Activated CD8-positive, alpha-beta memory T cell treated with anti-CD3 and anti-CD28 coated beads, Interleukin-2, amount 10 ng/mL, durations not matched to agents 7 days and 5 days (primary cell): ENCODE data around the gene CORO2B. TPM values are rescaled to one million over a fixed set of nuclear protein-coding genes. Genes with fewer than 3 reads are reported as not detected.

Experiments used
- ATAC-seq: fragments of 150-1000 bp; cut with Tn5 transposase; one replicate; pipeline ENCODE4 v1.10.0; 2021; ENCODE audit warnings: moderate library complexity
- CTCF ChIA-PET: fragments of 350-600 bp; sonication (Branson Sonifier 250); formaldehyde crosslinking; loops from one replicate; lab custom pipeline; 2021; ENCODE audit warnings: antibody characterized with exemption; lab: Charles Lee
- DNase-seq: peaks from one replicate; pipeline ENCODE4 v3.0.0-alpha.2; 2020
- H3K27ac Mint-ChIP-seq: one replicate; pipeline ENCODE4 v1.8.0; 2021; ENCODE audit warnings: mild to moderate bottlenecking, mixed read lengths
- H3K27me3 Mint-ChIP-seq: one replicate; pipeline ENCODE4 v1.8.0; 2021; ENCODE audit warnings: mixed read lengths
- H3K36me3 Mint-ChIP-seq: one replicate; pipeline ENCODE4 v1.8.0; 2021; ENCODE audit warnings: mild to moderate bottlenecking, mixed read lengths
- H3K4me1 Mint-ChIP-seq: one replicate; pipeline ENCODE4 v1.8.0; 2021; ENCODE audit warnings: mixed read lengths
- H3K4me3 Mint-ChIP-seq: one replicate; pipeline ENCODE4 v1.8.0; 2021; ENCODE audit warnings: mild to moderate bottlenecking, moderate library complexity, mixed read lengths
- H3K9me3 Mint-ChIP-seq: one replicate; pipeline ENCODE4 v1.8.0; 2022; ENCODE audit warnings: low read depth, mixed read lengths
- total RNA-seq, 2 experiments: library from RNA; stranded (reverse); gene quantifications; one replicate each; pipeline ENCODE4 v1.2.3, GENCODE V29; 2021

Gene CORO2B
- total RNA-seq, 2 experiments from 2014 or later = not detected

GRCh38 chr15:68570974-68571373 is 7.8 kb upstream of the CORO2B start:
- H3K4me3 Mint-ChIP-seq = no peak overlapping the region
- no peaks in the 10 kb centered on the region for H3K4me1 Mint-ChIP-seq
- no peak overlapping the region for H3K27ac Mint-ChIP-seq
- H3K36me3 Mint-ChIP-seq = no peaks in the 10 kb centered on the region
- ATAC-seq = no peak
- DNase-seq = no peak
- no peaks in the 10 kb centered on the region for H3K9me3 Mint-ChIP-seq
- peaks cover 55% of the 10 kb centered on the region for H3K27me3 Mint-ChIP-seq
- CTCF ChIA-PET = interaction anchor here (1.1 to 1.8 kb wide), 2 partner anchors 21 to 103 kb away, joined by 3 to 6 read pairs; no protein-coding TSS in a partner anchor

DNA sequence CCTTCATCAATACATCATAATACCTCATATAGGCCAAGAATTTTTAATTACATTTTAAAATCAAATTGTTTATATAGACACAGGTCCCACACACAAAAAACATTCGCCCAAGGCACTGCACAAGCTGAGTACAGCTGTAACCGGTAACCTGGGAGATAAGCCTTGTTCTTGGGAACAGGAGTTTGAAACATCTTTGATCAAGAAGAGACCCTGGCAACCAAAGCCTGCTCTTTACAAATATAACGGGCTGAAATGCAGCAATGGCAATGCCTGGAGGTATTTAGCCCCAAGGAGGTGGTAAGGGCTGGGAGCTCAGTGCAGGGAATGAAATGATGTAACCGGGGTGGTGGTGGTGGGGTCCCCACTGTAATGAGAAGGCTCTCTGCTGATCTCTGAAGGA is 7.2 kb upstream of the CORO2B start:
- no peaks in the 10 kb centered on the region for H3K4me1 Mint-ChIP-seq
- no peak overlapping the region for H3K4me3 Mint-ChIP-seq
- H3K36me3 Mint-ChIP-seq = no peaks in the 10 kb centered on the region
- CTCF ChIA-PET = no interaction called here
- H3K9me3 Mint-ChIP-seq = no peaks in the 10 kb centered on the region
- no peak overlapping the region for H3K27ac Mint-ChIP-seq
- ATAC-seq (no peak), DNase-seq (no peak)
- H3K27me3 Mint-ChIP-seq = peaks cover 55% of the 10 kb centered on the region

DNA sequence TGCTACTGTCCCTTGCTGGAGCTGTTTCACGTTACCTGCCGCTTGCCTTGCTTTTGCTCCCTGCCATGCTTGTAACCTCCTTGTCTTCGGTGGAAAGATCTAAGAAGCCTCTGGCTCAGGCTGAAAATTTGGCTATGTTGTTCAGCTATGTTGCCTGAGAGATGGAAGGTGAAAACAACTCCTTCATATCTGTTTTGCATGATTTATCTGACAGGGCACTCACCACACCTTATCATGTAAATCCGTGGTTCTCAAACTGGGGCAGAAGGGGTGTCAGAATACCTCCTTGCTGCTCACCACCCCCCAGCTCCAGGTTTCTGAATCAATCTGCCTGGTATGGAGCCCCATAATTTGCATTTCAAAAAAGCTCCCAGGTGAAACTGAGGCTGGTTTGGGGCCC is 6.5 kb upstream of the CORO2B start:
- Mint-ChIP-seq H3K36me3 (no peaks in the 10 kb centered on the region), H3K27me3 (peaks cover 56% of the 10 kb centered on the region), H3K27ac (no peak overlapping the region), H3K4me3 (no peak overlapping the region), H3K9me3 (no peaks in the 10 kb centered on the region), H3K4me1 (no peaks in the 10 kb centered on the region)
- CTCF ChIA-PET = no interaction called here
- ATAC-seq (no peak), DNase-seq (no peak)

DNA sequence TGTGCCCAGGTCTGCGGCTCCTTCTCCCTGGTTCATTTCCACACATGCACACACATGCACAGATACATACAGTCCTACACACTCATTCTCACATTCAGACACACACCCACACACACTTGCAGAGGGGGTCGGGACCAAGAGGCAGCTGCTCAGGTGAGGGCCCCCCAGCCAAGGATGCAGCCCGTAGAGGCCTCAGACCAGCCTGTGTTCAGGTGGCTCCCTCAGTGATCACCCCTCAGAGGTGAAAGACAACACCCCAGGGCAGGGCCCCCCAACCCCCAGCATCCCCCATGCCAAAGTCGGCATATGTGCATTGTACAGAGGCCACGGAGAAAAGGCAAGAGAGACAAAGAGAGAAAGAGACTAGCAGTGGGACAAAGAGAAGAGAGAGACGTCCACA is 5.9 kb upstream of the CORO2B start:
- Mint-ChIP-seq H3K4me1 (peaks cover 3% of the 10 kb centered on the region), H3K27ac (no peak overlapping the region), H3K27me3 (peaks cover 62% of the 10 kb centered on the region), H3K4me3 (no peak overlapping the region), H3K36me3 (no peaks in the 10 kb centered on the region), H3K9me3 (no peaks in the 10 kb centered on the region)
- ATAC-seq = no peak
- DNase-seq = no peak
- CTCF ChIA-PET = interaction anchor here (2.2 kb wide), 1 partner anchor 23 kb away, joined by 7 read pairs; no protein-coding TSS in a partner anchor

DNA sequence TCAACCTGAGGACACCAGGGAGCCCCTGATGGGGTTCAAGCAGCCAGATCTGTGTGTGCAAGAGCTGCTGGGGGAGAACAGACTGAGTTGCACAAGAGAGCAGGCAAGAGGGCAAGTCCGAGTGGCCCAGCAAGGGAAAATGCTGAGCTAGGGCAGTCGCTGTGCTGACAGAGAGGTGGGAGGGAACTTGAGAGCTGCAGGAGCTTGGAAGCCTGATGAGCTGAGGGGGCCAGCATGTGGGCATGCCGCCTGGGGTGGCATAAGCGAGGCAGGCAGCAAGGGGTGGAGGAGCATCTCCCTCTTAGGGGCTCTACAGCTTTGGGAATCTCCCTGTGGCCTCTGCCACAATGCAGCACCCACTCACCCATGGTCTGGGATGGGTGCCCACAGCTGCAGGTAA is 4.7 kb upstream of the CORO2B start:
- Mint-ChIP-seq H3K4me3 (no peak overlapping the region), H3K36me3 (no peaks in the 10 kb centered on the region), H3K9me3 (no peaks in the 10 kb centered on the region), H3K4me1 (peaks cover 7% of the 10 kb centered on the region), H3K27ac (no peak overlapping the region), H3K27me3 (peaks cover 58% of the 10 kb centered on the region)
- ATAC-seq (no peak), DNase-seq (no peak)
- CTCF ChIA-PET = interaction anchor here (0.8 to 2.2 kb wide), 3 partner anchors 19 to 302 kb away, joined by 3 to 7 read pairs (median 4); no protein-coding TSS in a partner anchor

- ATAC-seq (no peak), DNase-seq (no peak)
- Mint-ChIP-seq H3K36me3 (no peaks in the 10 kb centered on the region), H3K4me1 (peaks cover 7% of the 10 kb centered on the region), H3K27ac (no peak overlapping the region), H3K27me3 (peaks cover 56% of the 10 kb centered on the region), H3K4me3 (no peak overlapping the region), H3K9me3 (no peaks in the 10 kb centered on the region)
- CTCF ChIA-PET = interaction anchor here (0.8 to 2.2 kb wide), 3 partner anchors 19 to 302 kb away, joined by 3 to 7 read pairs (median 4); no protein-coding TSS in a partner anchor
Measured at GRCh38 chr15:68574629-68575028, 4.2 kb upstream of the CORO2B start.

GRCh38 chr15:68576235-68576892 is 2.4 kb upstream of the CORO2B start:
- H3K27me3 Mint-ChIP-seq = peaks cover 58% of the 10 kb centered on the region
- no peak overlapping the region for H3K4me3 Mint-ChIP-seq
- CTCF ChIA-PET = interaction anchor here (1.0 to 1.2 kb wide), 2 partner anchors 16 to 24 kb away, joined by 3 read pairs; no protein-coding TSS in a partner anchor
- no peak overlapping the region for H3K27ac Mint-ChIP-seq
- DNase-seq (no peak), ATAC-seq (no peak)
- H3K36me3 Mint-ChIP-seq = no peaks in the 10 kb centered on the region
- H3K9me3 Mint-ChIP-seq = no peaks in the 10 kb centered on the region
- peaks cover 7% of the 10 kb centered on the region for H3K4me1 Mint-ChIP-seq

DNA sequence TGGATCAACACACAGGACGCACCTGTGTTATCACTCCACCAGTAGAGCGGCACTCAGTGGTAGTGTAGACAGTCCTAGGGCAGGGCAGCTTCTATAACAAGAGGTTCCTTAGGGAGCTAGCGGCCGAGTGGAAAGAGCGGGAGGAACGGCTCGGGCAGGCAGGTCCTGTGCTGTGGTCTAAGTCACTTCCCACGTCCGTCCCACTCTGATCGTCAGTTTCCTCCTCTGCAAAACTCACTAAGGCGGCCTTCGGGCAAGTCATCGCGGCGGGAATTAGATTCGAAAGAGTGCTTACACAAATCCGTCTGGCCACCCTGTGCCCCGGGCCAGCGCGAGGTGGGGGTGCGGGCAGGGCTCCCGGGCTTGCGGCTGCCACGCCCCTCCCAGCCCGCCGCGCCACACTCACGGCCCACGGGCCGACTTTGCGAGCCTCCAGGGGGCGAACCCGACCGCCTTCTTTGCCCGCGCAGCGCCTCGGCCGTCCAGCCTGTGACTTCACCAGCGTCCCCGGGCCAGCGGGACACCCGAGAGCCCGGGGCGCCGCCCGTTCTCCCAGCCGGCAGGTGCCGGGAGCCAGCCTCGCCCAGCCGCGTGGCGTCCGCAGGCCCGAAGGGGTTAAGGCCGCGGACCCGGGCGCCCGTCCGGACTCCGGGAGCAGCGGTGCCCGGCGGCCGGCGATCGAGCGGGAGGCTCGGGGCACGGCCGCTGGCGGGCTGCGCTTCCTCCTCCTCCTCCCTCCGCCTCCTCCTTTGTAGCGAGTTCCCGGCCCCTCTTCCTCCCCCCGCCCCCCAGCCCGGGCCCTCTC is 416 bp upstream of the CORO2B start:
- peaks cover 7% of the 10 kb centered on the region for H3K4me1 Mint-ChIP-seq
- H3K36me3 Mint-ChIP-seq = no peaks in the 10 kb centered on the region
- ATAC-seq (peak; percentile 59), DNase-seq (no peak)
- H3K27me3 Mint-ChIP-seq = peaks cover 54% of the 10 kb centered on the region
- peak overlapping the region; percentile 50 for H3K4me3 Mint-ChIP-seq
- CTCF ChIA-PET = interaction anchor here (1.0 kb wide), 2 partner anchors 29 to 96 kb away, joined by 3 read pairs; no protein-coding TSS in a partner anchor
- H3K27ac Mint-ChIP-seq = no peak overlapping the region
- no peaks in the 10 kb centered on the region for H3K9me3 Mint-ChIP-seq

DNA sequence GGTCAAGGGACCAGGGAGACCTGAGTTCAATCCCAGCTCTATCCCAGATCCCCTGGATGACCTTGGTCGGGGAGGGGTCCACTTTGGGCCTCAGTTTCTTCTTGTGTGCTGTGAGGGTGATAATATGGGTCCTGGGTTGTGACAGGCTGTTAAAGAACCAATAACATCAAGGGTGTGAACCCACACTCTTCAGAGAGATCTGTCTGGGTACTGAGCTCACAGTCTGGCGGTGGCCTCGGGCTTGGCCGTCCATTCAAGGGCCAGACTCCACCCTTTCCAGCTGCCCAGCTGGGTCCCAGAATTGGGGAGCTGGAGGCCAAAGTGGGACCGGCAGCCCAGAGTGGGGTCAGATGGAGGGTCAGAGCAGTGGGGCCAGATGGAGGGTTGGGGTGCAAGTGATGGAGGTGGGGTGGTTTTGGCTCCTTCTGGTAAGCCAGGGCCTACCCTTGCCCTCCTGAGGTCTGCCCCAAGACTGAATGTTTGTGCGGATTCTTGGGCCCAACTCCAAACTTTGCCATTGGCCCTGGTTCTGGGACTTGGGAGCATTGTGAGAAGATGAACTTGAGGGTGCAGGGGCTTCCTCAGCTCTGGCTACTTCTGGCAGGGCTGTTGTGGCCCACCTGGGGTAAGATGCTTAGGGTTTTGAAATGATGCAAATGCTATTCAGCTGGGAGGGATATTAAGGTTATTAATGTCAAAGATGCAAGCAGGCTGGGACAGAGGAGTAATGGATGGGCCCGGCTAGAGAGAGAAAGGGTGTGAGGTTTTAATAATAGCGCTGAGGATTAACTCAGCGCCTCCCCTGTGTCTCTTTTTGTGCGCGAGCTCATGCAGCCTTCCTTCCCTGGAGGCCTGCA is 1.5 kb downstream of the CORO2B start:
- Mint-ChIP-seq H3K4me3 (no peak overlapping the region), H3K36me3 (no peaks in the 10 kb centered on the region), H3K27me3 (peaks cover 50% of the 10 kb centered on the region), H3K9me3 (no peaks in the 10 kb centered on the region), H3K4me1 (peaks cover 7% of the 10 kb centered on the region), H3K27ac (no peak overlapping the region)
- CTCF ChIA-PET = interaction anchor here (0.7 to 1.4 kb wide), 4 partner anchors 21 to 93 kb away, joined by 3 to 5 read pairs (median 3); no protein-coding TSS in a partner anchor
- no peak for ATAC-seq
- DNase-seq = no peak

DNA sequence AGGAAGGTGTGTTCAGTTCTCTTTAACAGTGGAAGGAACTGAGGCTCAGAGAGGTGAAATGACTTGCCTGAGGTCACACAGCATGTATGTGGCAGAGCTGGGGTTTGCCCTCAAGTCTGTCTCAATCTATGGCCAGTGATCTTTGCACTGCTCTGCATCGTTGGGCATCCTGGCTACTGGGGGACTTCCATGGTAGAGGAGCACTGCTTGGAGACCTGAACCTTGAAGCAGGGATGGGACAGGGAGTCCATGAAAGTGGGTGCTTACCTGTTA is 2.0 kb downstream of the CORO2B start:
- H3K36me3 Mint-ChIP-seq = no peaks in the 10 kb centered on the region
- no peaks in the 10 kb centered on the region for H3K9me3 Mint-ChIP-seq
- no peak overlapping the region for H3K27ac Mint-ChIP-seq
- CTCF ChIA-PET = interaction anchor here (0.7 to 1.4 kb wide), 2 partner anchors 21 to 93 kb away, joined by 3 to 5 read pairs; no protein-coding TSS in a partner anchor
- DNase-seq (no peak), ATAC-seq (no peak)
- peaks cover 50% of the 10 kb centered on the region for H3K27me3 Mint-ChIP-seq
- H3K4me1 Mint-ChIP-seq = peaks cover 7% of the 10 kb centered on the region
- H3K4me3 Mint-ChIP-seq = no peak overlapping the region

- ATAC-seq (no peak), DNase-seq (no peak)
- H3K27me3 Mint-ChIP-seq = peaks cover 42% of the 10 kb centered on the region
- H3K27ac Mint-ChIP-seq = no peak overlapping the region
- peaks cover 7% of the 10 kb centered on the region for H3K4me1 Mint-ChIP-seq
- no peaks in the 10 kb centered on the region for H3K9me3 Mint-ChIP-seq
- H3K36me3 Mint-ChIP-seq = no peaks in the 10 kb centered on the region
- no peak overlapping the region for H3K4me3 Mint-ChIP-seq
- CTCF ChIA-PET = interaction anchor here (1.4 kb wide), 2 partner anchors 22 to 92 kb away, joined by 4 to 5 read pairs; no protein-coding TSS in a partner anchor
Measured at GRCh38 chr15:68581725-68582124, 2.9 kb downstream of the CORO2B start.

DNA sequence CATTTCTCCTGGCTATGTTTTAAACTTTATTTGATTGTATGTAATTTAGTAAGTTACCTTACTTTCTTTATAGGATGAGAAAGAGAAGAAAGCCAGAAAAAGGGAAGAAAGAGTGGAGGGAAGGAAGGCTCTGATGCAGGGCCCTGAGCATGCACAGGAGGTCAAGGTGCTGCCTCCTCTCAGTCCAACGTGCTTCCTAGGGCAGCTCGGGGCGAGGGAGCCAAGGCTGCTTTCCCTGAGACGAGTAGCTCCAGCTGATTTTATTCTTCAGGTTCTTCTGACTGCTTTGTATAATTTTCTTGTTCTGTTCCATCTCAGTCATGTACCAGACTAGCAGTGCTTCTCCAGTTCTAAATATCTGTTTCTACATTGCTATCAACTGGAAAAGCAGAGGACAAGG is 3.4 kb downstream of the CORO2B start:
- CTCF ChIA-PET = interaction anchor here (1.4 kb wide), 1 partner anchor 23 kb away, joined by 4 read pairs; no protein-coding TSS in a partner anchor

DNA sequence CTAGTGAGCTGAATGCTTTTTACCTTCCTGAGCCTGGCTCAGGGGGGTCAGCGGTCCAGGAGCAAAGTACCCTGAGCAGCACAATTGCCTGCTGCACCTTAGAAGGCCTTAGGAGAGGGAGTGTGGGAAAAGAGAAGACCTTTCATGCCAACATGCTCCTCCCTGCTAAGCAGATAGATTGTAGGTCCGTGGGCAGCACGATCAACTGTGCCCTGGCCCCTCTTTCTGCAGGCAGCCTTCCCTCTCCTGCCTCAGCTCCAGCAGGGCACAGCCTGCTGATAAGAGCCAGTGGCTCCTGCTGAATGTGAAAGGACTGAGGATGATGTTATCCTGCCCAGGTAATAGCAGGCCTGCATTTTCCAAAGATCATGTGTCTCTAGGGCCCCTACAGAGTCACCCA is 4.1 kb downstream of the CORO2B start:
- Mint-ChIP-seq H3K27me3 (peaks cover 31% of the 10 kb centered on the region), H3K9me3 (no peaks in the 10 kb centered on the region), H3K4me1 (peaks cover 5% of the 10 kb centered on the region), H3K27ac (no peak overlapping the region), H3K36me3 (no peaks in the 10 kb centered on the region), H3K4me3 (no peak overlapping the region)
- DNase-seq = no peak
- ATAC-seq = no peak
- CTCF ChIA-PET = no interaction called here

More for the DNA sequence above, 3.4 kb downstream of the CORO2B start:
- ATAC-seq (no peak), DNase-seq (no peak)
- no peak overlapping the region for H3K4me3 Mint-ChIP-seq
- H3K27ac Mint-ChIP-seq = no peak overlapping the region
- no peaks in the 10 kb centered on the region for H3K36me3 Mint-ChIP-seq
- peaks cover 7% of the 10 kb centered on the region for H3K4me1 Mint-ChIP-seq
- H3K27me3 Mint-ChIP-seq = peaks cover 37% of the 10 kb centered on the region
- H3K9me3 Mint-ChIP-seq = no peaks in the 10 kb centered on the region
